Measurements from ENCODE around the gene ACTL7A.
"Not testable (repeated sequence)": the region's sequence is repeated elsewhere in the genome, so short reads cannot be mapped to it uniquely, and the experiment has no call there.

Gene ACTL7A

GRCh38 chr9:108845947-108846346, 16.1 kb upstream of the ACTL7A start:
- no peak for TF ChIP-seq GLIS3 (CRISPR knock-in tag; IDR thresholded peaks at IDR 0.05)
- no peak for TF ChIP-seq ZC3H10 (CRISPR knock-in tag; IDR thresholded peaks at IDR 0.05)
- no peak for TF ChIP-seq CSRNP3 (CRISPR knock-in tag; IDR thresholded peaks at IDR 0.05)
- TF ChIP-seq CSDC2 (CRISPR knock-in tag; IDR thresholded peaks at IDR 0.05): no peak
- TF ChIP-seq ZNF8 (CRISPR knock-in tag; IDR thresholded peaks at IDR 0.05): no peak
- no peak for TF ChIP-seq ZFP3 (CRISPR knock-in tag; IDR thresholded peaks at IDR 0.05)
- no peak for TF ChIP-seq BACH2 (CRISPR knock-in tag; IDR thresholded peaks at IDR 0.05; ENCODE audit: borderline replicate concordance)
- TF ChIP-seq TSHZ2 (CRISPR knock-in tag; IDR thresholded peaks at IDR 0.05): no peak
- no peak for TF ChIP-seq PPARA (CRISPR knock-in tag; IDR thresholded peaks at IDR 0.05; ENCODE audit: borderline replicate concordance)
- no peak for TF ChIP-seq ZNF70 (CRISPR knock-in tag; IDR thresholded peaks at IDR 0.05)
- TF ChIP-seq TOX (CRISPR knock-in tag; IDR thresholded peaks at IDR 0.05; ENCODE audit: borderline replicate concordance): no peak
- TF ChIP-seq PATZ1 (CRISPR knock-in tag; IDR thresholded peaks at IDR 0.05; ENCODE audit: borderline replicate concordance): no peak
- no peak for ATAC-seq

GRCh38 chr9:108848296-108848695, 13.8 kb upstream of the ACTL7A start:
- not testable (repeated sequence) for ATAC-seq

- no peak for TF ChIP-seq ZNF565 (CRISPR knock-in tag; conservative IDR thresholded peaks at IDR 0.05; ENCODE audit: low read depth)
- no peak for TF ChIP-seq ISL1 (CRISPR knock-in tag; IDR thresholded peaks at IDR 0.05)
- TF ChIP-seq ESRRG (CRISPR knock-in tag; IDR thresholded peaks at IDR 0.05): no peak
- no peak for TF ChIP-seq BACH2 (CRISPR knock-in tag; IDR thresholded peaks at IDR 0.05; ENCODE audit: borderline replicate concordance)
- no peak for TF ChIP-seq ZNF8 (CRISPR knock-in tag; IDR thresholded peaks at IDR 0.05)
- TF ChIP-seq GLIS3 (CRISPR knock-in tag; IDR thresholded peaks at IDR 0.05): no peak
- peak; percentile 81 for ATAC-seq
Observed at GRCh38 chr9:108850293-108850897, 11.7 kb upstream of the ACTL7A start.

- TF ChIP-seq POU6F1 (CRISPR knock-in tag; IDR thresholded peaks at IDR 0.05; ENCODE audit: borderline replicate concordance, low read depth) (no peak), ZFP3 (CRISPR knock-in tag; IDR thresholded peaks at IDR 0.05) (no peak), OSR1 (CRISPR knock-in tag; IDR thresholded peaks at IDR 0.05) (no peak), BACH2 (CRISPR knock-in tag; IDR thresholded peaks at IDR 0.05; ENCODE audit: borderline replicate concordance) (no peak), ZC3H10 (CRISPR knock-in tag; IDR thresholded peaks at IDR 0.05) (no peak), ZFP30 (CRISPR knock-in tag; IDR thresholded peaks at IDR 0.05) (no peak), PATZ1 (CRISPR knock-in tag; IDR thresholded peaks at IDR 0.05; ENCODE audit: borderline replicate concordance) (no peak), ISL1 (CRISPR knock-in tag; IDR thresholded peaks at IDR 0.05) (no peak), SNAI2 (CRISPR knock-in tag; IDR thresholded peaks at IDR 0.05) (no peak), ARNTL (CRISPR knock-in tag; IDR thresholded peaks at IDR 0.05; ENCODE audit: borderline replicate concordance, low read depth) (no peak), RARB (CRISPR knock-in tag; IDR thresholded peaks at IDR 0.05) (no peak), ESRRG (CRISPR knock-in tag; IDR thresholded peaks at IDR 0.05) (no peak)
- ATAC-seq: no peak
Observed at GRCh38 chr9:108851138-108851537, 10.9 kb upstream of the ACTL7A start.

Measured in SK-N-SH treated with all-trans-retinoic acid at 6 μM for 48 hours (cell line).